Measurements from ENCODE around the gene KCNQ4. TPM values are rescaled to one million over a fixed set of nuclear protein-coding genes. Genes with fewer than 3 reads are reported as not detected.

The KCNQ4 gene
- total and polyA plus RNA-seq, 2 of the 4 experiments (the other 2 are of a cell fraction) = 0.07 TPM; not detected in 1

DNA sequence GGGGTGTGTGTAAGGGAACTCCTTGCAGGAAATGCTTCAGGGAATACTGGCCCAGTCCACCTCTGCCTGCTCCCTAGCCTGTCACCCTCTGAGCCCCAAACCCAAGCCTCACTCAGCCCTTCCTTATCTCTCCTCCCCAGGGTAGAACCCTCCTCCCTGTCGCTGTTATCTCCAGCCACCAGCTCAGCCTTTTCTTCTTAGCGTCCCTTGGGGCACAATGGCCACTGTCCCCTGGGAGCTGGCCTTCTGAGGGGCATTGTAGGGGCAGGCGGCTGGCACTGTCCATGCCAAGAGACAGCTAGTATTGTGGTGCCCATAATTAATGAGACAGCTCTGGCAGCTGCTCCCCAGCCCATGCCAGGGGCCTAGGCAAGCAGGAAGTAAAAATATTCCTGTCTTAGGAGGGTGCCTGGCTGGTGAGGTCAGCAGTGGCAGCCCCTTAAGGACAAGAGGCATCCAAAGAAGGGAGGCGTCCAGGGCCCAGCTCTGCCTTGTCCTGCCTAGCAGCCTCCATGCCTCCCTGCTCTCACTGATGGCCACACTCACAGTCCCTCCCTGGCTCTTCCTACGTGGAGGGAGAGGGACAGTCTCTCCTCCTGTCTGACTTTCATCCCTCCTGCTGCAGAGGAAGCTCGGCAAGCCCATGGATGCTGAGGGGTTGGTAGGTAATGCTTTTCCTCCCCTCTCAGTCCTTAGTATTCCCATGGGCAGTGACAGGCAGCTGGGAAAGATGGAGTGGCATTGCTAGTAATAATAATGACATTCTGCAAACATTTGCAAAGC, 37.5 kb downstream of the KCNQ4 start (continued):
- TF ChIP-seq BHLHE40 (IDR thresholded peaks at IDR 0.05; ENCODE audit: low read depth, low read length) = no peak

DNA sequence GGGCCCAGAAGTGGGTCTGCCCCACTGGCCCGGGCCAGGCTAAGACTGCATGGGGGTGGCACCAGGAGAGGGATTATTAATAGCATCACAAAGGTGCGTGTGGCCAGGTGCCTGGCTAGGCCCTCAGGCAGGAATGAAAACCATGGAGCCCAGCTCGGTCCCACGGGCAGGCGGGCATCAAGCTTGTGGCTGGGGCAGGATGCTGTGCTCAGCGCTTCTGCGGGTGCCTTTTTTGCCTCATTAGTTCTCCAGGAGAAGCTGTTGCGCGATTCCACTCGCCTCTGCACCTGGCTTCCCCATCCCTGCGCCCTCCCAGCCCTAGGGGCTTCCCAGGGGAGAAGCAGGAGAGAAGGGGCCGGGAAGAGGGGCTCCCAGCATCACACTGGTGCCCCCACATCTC, 39.3 kb downstream of the KCNQ4 start:
- Histone ChIP-seq H3K9me3 (ENCODE audit: control insufficient read depth, insufficient read depth, low read length) (no peaks in the 10 kb centered on the region), H4K91ac (ENCODE audit: insufficient read depth, low read depth, low read length) (no peak overlapping the region), H4K8ac (ENCODE audit: low read depth in 2 of 2, low read length in 2 of 2) (no peak overlapping the region), H3K4me1 (ENCODE audit: control insufficient read depth, insufficient read depth, low read length) (peaks cover 15% of the 10 kb centered on the region), H2AK9ac (replicated peaks; ENCODE audit: low read depth, low read length, poor library complexity) (no peak overlapping the region), H3K4me2 (ENCODE audit: low read depth, low read length) (no peak overlapping the region), H3K4ac (ENCODE audit: low read depth, low read length) (no peak overlapping the region), H4K20me1 (ENCODE audit: insufficient read depth, low read length) (no peaks in the 10 kb centered on the region), H3K79me1 (ENCODE audit: low read depth in 1 of 2, low read length in 2 of 2) (no peaks in the 10 kb centered on the region), H3K27me3 (ENCODE audit: control insufficient read depth, insufficient read depth, low read length) (peaks cover 21% of the 10 kb centered on the region), H3K56ac (ENCODE audit: extremely low read depth, insufficient read depth, low read length) (no peak overlapping the region), H3K9ac (ENCODE audit: low read depth, low read length) (no peak overlapping the region), H2BK120ac (ENCODE audit: low read depth, low read length) (no peak overlapping the region), H3K18ac (ENCODE audit: low read depth, low read length) (no peak overlapping the region), H3K9me1 (ENCODE audit: insufficient read depth, low read length) (peaks cover 16% of the 10 kb centered on the region), H2AK5ac (ENCODE audit: low read depth, low read length) (no peak overlapping the region), H2BK20ac (ENCODE audit: low read depth, low read length) (no peak overlapping the region), H3K36me3 (ENCODE audit: control insufficient read depth, insufficient read depth, low read length) (no peaks in the 10 kb centered on the region), H3K14ac (replicated peaks; ENCODE audit: low read depth, low read length) (no peak overlapping the region), H2BK15ac (ENCODE audit: low read depth, low read length) (no peak overlapping the region), H2AFZ (replicated peaks; ENCODE audit: low read length, poor library complexity) (no peak overlapping the region), H3K23ac (ENCODE audit: low read depth, low read length) (no peak overlapping the region), H4K5ac (ENCODE audit: low read depth, low read length) (no peak overlapping the region), H3K4me3 (ENCODE audit: insufficient read depth, low read depth, low read length) (no peak overlapping the region), H2BK5ac (ENCODE audit: low read depth, low read length, poor library complexity, severe bottlenecking) (no peak overlapping the region), H3K27ac (ENCODE audit: insufficient read depth, low read length) (no peak overlapping the region)
- ATAC-seq (ENCODE audit: low read depth) (no peak), DNase-seq (no peak)
- ChIA-PET CTCF (no interaction called here), POLR2A (ENCODE audit: unreplicated experiment) (no interaction called here)
- TF ChIP-seq NFE2L2 (IDR thresholded peaks at IDR 0.05; ENCODE audit: low read depth, low read length) (no peak), MAFK (IDR thresholded peaks at IDR 0.05; ENCODE audit: low read depth, low read length) (no peak), RCOR1 (IDR thresholded peaks at IDR 0.05; ENCODE audit: insufficient replicate concordance, low read length) (no peak), CHD1 (IDR thresholded peaks at IDR 0.05; ENCODE audit: low read depth, low read length) (no peak), MAZ (IDR thresholded peaks at IDR 0.05; ENCODE audit: borderline replicate concordance, low read depth, low read length) (no peak), POLR2A (IDR thresholded peaks at IDR 0.05; ENCODE audit: low read depth, low read length) (no peak), CEBPB (IDR thresholded peaks at IDR 0.05; ENCODE audit: low read depth, low read length) (no peak), RFX5 (IDR thresholded peaks at IDR 0.05; ENCODE audit: low read depth, low read length) (no peak), RAD21 (IDR thresholded peaks at IDR 0.05; ENCODE audit: low read length) (no peak), FOS (IDR thresholded peaks at IDR 0.05; ENCODE audit: low read depth, low read length) (no peak), SMC3 (IDR thresholded peaks at IDR 0.05; ENCODE audit: low read depth, low read length) (no peak)
- TF ChIP-seq, protein P1, sequence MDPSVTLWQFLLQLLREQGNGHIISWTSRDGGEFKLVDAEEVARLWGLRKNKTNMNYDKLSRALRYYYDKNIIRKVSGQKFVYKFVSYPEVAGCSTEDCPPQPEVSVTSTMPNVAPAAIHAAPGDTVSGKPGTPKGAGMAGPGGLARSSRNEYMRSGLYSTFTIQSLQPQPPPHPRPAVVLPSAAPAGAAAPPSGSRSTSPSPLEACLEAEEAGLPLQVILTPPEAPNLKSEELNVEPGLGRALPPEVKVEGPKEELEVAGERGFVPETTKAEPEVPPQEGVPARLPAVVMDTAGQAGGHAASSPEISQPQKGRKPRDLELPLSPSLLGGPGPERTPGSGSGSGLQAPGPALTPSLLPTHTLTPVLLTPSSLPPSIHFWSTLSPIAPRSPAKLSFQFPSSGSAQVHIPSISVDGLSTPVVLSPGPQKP (IDR thresholded peaks at IDR 0.05; ENCODE audit: borderline replicate concordance, low read depth, low read length) = no peak
- TF ChIP-seq, protein P2, sequence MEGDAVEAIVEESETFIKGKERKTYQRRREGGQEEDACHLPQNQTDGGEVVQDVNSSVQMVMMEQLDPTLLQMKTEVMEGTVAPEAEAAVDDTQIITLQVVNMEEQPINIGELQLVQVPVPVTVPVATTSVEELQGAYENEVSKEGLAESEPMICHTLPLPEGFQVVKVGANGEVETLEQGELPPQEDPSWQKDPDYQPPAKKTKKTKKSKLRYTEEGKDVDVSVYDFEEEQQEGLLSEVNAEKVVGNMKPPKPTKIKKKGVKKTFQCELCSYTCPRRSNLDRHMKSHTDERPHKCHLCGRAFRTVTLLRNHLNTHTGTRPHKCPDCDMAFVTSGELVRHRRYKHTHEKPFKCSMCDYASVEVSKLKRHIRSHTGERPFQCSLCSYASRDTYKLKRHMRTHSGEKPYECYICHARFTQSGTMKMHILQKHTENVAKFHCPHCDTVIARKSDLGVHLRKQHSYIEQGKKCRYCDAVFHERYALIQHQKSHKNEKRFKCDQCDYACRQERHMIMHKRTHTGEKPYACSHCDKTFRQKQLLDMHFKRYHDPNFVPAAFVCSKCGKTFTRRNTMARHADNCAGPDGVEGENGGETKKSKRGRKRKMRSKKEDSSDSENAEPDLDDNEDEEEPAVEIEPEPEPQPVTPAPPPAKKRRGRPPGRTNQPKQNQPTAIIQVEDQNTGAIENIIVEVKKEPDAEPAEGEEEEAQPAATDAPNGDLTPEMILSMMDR (conservative IDR thresholded peaks at IDR 0.05; ENCODE audit: low read depth, low read length) = no peak
- dilution Hi-C loops (cut with HindIII; ENCODE audit: low sequenced_read_pairs, unreplicated experiment) (no loop called here), intact Hi-C loops (cut with micrococcal nuclease) (no loop called here), in situ Hi-C loops (cut with MboI; ENCODE audit: low sequenced_read_pairs) (no loop called here)
- BruUV-seq (replicated peaks) = no TSS peak
- WGBS, 2 experiments (ENCODE audit: extremely low coverage in 2 of 2, insufficient read length in 1 of 2) = no CpG with 5 or more reads among the region's 12 CpGs

Measured in IMR-90 (cell line).